Tibial nerve (tissue), 4 donors: ENCODE results near the gene UBE2H.

ENCODE experiments used
- EP300 ChIP-seq, 2 donors: sonication (generic); formaldehyde crosslinking; IDR thresholded peaks; one replicate each; pipeline ENCODE4 v1.6.1; 2017; ENCODE audit warnings: antibody characterized with exemption in 2 of 2, mild to moderate bottlenecking in 1 of 2
- POLR2A ChIP-seq, 2 donors: fragments of 450-650 bp; IDR thresholded peaks; one replicate each; pipeline ENCODE4 v1.6.1; 2017; ENCODE audit warnings: antibody characterized with exemption in 2 of 2, mild to moderate bottlenecking in 2 of 2, moderate library complexity in 2 of 2
- TF ChIP-seq, protein P1 (sequence below), 5 experiments: fragments of 200-600 bp in 3 of 5; fragments of 450-650 bp in 2 of 5; sonication (generic) in 3 of 5; IDR thresholded peaks; one replicate each; pipeline ENCODE4 v1.5.1; 2016 to 2019; ENCODE audit warnings: antibody characterized with exemption in 5 of 5, mild to moderate bottlenecking in 3 of 5, moderate library complexity in 2 of 5

DNA sequence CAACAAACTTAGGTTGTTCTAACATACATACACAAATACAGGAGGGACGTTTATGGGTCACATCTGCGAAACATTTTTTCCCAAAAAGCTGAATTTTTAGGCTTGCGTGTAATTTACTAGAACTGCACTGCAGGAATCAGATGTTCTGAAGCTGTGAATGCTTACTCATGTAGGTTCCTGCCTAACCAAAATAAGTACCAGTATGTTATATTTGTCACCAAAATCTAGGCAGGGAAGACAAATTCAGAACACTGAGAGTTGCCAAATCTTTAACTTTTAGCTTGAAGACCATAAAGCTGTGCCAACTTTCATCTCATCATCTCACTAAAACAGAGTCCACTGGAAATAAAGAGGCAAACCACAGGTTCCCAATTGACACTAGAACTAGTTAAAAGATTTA, 5.7 kb downstream of the UBE2H start:
- TF ChIP-seq EP300 (IDR thresholded peaks at IDR 0.05) = no peak
- TF ChIP-seq, protein P1, sequence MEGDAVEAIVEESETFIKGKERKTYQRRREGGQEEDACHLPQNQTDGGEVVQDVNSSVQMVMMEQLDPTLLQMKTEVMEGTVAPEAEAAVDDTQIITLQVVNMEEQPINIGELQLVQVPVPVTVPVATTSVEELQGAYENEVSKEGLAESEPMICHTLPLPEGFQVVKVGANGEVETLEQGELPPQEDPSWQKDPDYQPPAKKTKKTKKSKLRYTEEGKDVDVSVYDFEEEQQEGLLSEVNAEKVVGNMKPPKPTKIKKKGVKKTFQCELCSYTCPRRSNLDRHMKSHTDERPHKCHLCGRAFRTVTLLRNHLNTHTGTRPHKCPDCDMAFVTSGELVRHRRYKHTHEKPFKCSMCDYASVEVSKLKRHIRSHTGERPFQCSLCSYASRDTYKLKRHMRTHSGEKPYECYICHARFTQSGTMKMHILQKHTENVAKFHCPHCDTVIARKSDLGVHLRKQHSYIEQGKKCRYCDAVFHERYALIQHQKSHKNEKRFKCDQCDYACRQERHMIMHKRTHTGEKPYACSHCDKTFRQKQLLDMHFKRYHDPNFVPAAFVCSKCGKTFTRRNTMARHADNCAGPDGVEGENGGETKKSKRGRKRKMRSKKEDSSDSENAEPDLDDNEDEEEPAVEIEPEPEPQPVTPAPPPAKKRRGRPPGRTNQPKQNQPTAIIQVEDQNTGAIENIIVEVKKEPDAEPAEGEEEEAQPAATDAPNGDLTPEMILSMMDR (IDR thresholded peaks at IDR 0.05) = no peak
- TF ChIP-seq POLR2A (IDR thresholded peaks at IDR 0.05) = no peak
